ENCODE results near the gene PPOX. TPM values are rescaled to one million over a fixed set of nuclear protein-coding genes. Genes with fewer than 3 reads are reported as not detected.

Gene PPOX
- polyA plus RNA-seq, 1 of the 3 experiments (the other 2 are of a cell fraction): 30.7 TPM

DNA sequence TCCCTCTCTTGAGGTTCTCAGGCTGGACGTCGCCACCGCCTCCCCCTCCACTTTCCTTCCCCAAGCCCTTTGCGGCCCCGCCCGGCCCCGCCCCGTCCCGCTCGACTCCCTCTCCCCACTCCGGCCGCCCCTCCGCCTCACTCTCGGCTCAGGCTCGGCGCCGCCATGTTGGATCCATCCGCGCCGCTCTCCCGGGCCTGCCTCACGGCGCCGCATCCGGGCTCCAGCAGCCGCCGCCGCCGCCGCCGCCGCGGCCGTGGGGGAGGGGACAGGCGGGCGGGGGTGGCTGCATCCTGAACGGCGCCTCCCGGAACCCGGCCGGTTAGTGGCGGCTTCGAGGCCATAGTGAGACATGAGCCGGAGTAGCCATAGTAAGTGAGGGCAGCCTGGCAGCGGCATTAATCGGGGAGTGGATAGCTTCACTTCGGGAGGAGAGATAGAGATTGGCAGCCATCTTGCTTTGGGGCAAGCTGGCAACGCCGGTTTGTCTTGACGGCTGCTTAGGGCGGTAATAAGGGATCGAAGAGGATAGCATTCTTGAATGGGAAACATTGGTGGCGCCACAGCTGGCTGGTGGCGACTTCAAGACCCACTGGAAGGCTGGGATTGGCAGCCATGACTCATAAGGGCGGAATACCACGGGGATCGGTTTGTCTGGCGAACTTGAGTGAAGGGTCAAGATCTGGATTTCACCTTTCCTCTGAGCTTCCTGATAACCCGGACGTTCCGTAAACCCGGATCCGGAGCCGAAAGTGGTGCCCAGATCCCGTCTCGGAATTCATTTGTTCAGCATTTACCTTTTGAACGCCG lies 33.6 kb upstream of the PPOX start, which contains the start of gene DEDD:
Gene DEDD, minus strand, starts transcription at position 258 of the 810 bp plus-strand sequence. CDS start 8,205 bp downstream, outside the sequence.
- H3K79me2 ChIP-seq (ENCODE audit: insufficient read depth): peaks cover 64% of the 10 kb centered on the region
- H2AFZ ChIP-seq (ENCODE audit: low read depth): peak within 1 kb of the TSS; percentile 91
- DNase-seq: peak; percentile 94
- peak in 1 of 2 experiments; percentile 44; a peak in 1 of 4 replicates for TF ChIP-seq EP300 (IDR thresholded peaks at IDR 0.05; ENCODE audit: borderline replicate concordance in 1 of 2, low read depth in 1 of 2, low read length in 1 of 2)
- no peak for TF ChIP-seq EZH2phosphoT487 (IDR thresholded peaks at IDR 0.05; ENCODE audit: borderline replicate concordance, low read depth)
- TF ChIP-seq GATA2 (CRISPR knock-in tag; IDR thresholded peaks at IDR 0.05): no peak
- TF ChIP-seq JUND (IDR thresholded peaks at IDR 0.05): 0 out of 2 replicates have a peak, but pooled peaks have one; percentile 33
- TF ChIP-seq, protein P1, sequence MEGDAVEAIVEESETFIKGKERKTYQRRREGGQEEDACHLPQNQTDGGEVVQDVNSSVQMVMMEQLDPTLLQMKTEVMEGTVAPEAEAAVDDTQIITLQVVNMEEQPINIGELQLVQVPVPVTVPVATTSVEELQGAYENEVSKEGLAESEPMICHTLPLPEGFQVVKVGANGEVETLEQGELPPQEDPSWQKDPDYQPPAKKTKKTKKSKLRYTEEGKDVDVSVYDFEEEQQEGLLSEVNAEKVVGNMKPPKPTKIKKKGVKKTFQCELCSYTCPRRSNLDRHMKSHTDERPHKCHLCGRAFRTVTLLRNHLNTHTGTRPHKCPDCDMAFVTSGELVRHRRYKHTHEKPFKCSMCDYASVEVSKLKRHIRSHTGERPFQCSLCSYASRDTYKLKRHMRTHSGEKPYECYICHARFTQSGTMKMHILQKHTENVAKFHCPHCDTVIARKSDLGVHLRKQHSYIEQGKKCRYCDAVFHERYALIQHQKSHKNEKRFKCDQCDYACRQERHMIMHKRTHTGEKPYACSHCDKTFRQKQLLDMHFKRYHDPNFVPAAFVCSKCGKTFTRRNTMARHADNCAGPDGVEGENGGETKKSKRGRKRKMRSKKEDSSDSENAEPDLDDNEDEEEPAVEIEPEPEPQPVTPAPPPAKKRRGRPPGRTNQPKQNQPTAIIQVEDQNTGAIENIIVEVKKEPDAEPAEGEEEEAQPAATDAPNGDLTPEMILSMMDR (IDR thresholded peaks at IDR 0.05): no peak
- peak; percentile 1; the same call in 1 of the 2 replicates for TF ChIP-seq SIN3A (IDR thresholded peaks at IDR 0.05; ENCODE audit: borderline replicate concordance, low read depth, low read length)
- TF ChIP-seq MEF2A (IDR thresholded peaks at IDR 0.05; ENCODE audit: borderline replicate concordance, low read depth): no peak
- TF ChIP-seq, protein P2, sequence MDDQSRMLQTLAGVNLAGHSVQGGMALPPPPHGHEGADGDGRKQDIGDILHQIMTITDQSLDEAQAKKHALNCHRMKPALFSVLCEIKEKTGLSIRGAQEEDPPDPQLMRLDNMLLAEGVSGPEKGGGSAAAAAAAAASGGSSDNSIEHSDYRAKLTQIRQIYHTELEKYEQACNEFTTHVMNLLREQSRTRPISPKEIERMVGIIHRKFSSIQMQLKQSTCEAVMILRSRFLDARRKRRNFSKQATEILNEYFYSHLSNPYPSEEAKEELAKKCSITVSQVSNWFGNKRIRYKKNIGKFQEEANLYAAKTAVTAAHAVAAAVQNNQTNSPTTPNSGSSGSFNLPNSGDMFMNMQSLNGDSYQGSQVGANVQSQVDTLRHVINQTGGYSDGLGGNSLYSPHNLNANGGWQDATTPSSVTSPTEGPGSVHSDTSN (IDR thresholded peaks at IDR 0.05): peak; percentile 61; the same call in 1 of the 2 replicates
- TF ChIP-seq ELF1 (IDR thresholded peaks at IDR 0.05): peak; percentile 82
- peak; percentile 99 for TF ChIP-seq YY1 (IDR thresholded peaks at IDR 0.05; ENCODE audit: low read depth)
- peak; percentile 68 for TF ChIP-seq POLR2AphosphoS5 (IDR thresholded peaks at IDR 0.05; ENCODE audit: low read depth, low read length)
- peak; percentile 75 for TF ChIP-seq GABPA (IDR thresholded peaks at IDR 0.05; ENCODE audit: low read depth)
- TF ChIP-seq RCOR1 (IDR thresholded peaks at IDR 0.05; ENCODE audit: low read length): no peak
- TF ChIP-seq, protein P3, sequence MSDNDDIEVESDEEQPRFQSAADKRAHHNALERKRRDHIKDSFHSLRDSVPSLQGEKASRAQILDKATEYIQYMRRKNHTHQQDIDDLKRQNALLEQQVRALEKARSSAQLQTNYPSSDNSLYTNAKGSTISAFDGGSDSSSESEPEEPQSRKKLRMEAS (IDR thresholded peaks at IDR 0.05; ENCODE audit: low read depth): no peak
- no peak for TF ChIP-seq NRF1 (IDR thresholded peaks at IDR 0.05; ENCODE audit: low read depth, low read length)
- TF ChIP-seq FOXM1 (IDR thresholded peaks at IDR 0.05; ENCODE audit: low read depth): no peak
- no peak for TF ChIP-seq RFX5 (IDR thresholded peaks at IDR 0.05; ENCODE audit: low read length)
- TF ChIP-seq, protein P4, sequence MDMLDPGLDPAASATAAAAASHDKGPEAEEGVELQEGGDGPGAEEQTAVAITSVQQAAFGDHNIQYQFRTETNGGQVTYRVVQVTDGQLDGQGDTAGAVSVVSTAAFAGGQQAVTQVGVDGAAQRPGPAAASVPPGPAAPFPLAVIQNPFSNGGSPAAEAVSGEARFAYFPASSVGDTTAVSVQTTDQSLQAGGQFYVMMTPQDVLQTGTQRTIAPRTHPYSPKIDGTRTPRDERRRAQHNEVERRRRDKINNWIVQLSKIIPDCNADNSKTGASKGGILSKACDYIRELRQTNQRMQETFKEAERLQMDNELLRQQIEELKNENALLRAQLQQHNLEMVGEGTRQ (IDR thresholded peaks at IDR 0.05; ENCODE audit: borderline replicate concordance, low read depth, low read length): no peak
- TF ChIP-seq TAF1 (IDR thresholded peaks at IDR 0.05; ENCODE audit: borderline replicate concordance, low read depth, low read length): peak; percentile 55
- 0 out of 2 replicates have a peak, but pooled peaks have one; percentile 28 for TF ChIP-seq FOSL2 (IDR thresholded peaks at IDR 0.05; ENCODE audit: borderline replicate concordance, low read depth)
- peak; percentile 59; the same call in 1 of the 2 replicates for TF ChIP-seq MXI1 (IDR thresholded peaks at IDR 0.05; ENCODE audit: low read depth, low read length)
- no peak for TF ChIP-seq RXRA (IDR thresholded peaks at IDR 0.05; ENCODE audit: borderline replicate concordance, low read depth)
- no peak; the same call in 1 of the 2 replicates for TF ChIP-seq TCF12 (IDR thresholded peaks at IDR 0.05)
- no peak for TF ChIP-seq TEAD4 (IDR thresholded peaks at IDR 0.05; ENCODE audit: borderline replicate concordance, insufficient read depth)
- H3K27ac ChIP-seq (ENCODE audit: low read depth in 2 of 2, low read length in 1 of 2): peak within 1 kb of the TSS; percentile 91 to 96
- H3K9me2 ChIP-seq: no peaks in the 10 kb centered on the region
- peak within 1 kb of the TSS; percentile 54 to 74 for H3K4me3 ChIP-seq (ENCODE audit: low read depth in 2 of 2, low read length in 1 of 2)
- H3K27me3 ChIP-seq (ENCODE audit: insufficient read depth): no peaks in the 10 kb centered on the region
- POLR2A ChIA-PET: interaction anchor here (0.9 to 1.8 kb wide), 8 partner anchors 11 to 135 kb away, joined by 3 to 12 read pairs (median 4); partner anchors contain the start of genes NIT1, PFDN2, PPOX and UFC1
- no peaks in the 10 kb centered on the region for H3K9me3 ChIP-seq
- peaks cover 5 to 13% of the 10 kb centered on the region in 2 experiments; a peak in 3 of 4 replicates for H3K4me1 ChIP-seq (ENCODE audit: control insufficient read depth in 1 of 2, insufficient read depth in 2 of 2, low read depth in 1 of 2, low read length in 1 of 2)
- CTCF ChIA-PET: interaction anchor here (0.8 to 5.0 kb wide), 8 partner anchors 11 to 143 kb away, joined by 3 to 21 read pairs (median 4); no protein-coding TSS in a partner anchor
- H3K36me3 ChIP-seq (replicated peaks in 1 of 2; ENCODE audit: control insufficient read depth in 1 of 2, insufficient read depth in 2 of 2, low read length in 1 of 2): peaks cover 23 to 29% of the 10 kb centered on the region in 2 experiments
- under 1% methylated on average over 38 of the region's 68 CpGs for WGBS (ENCODE audit: low lambda C conversion rate)
- H3F3A ChIP-seq (replicated peaks; ENCODE audit: insufficient read depth): peaks cover 13% of the 10 kb centered on the region
- peak within 1 kb of the TSS; percentile 73 for H3K4me2 ChIP-seq
- H4K20me1 ChIP-seq (ENCODE audit: insufficient read depth): no peaks in the 10 kb centered on the region
- peak within 1 kb of the TSS; percentile 89 for H3K9ac ChIP-seq
